Body of pancreas (tissue), 4 donors: Measurements from ENCODE around the gene SLX4IP.

ENCODE experiments used
- CTCF ChIP-seq, 7 experiments: fragments of 450-650 bp in 4 of 7; fragments of 200-600 bp in 3 of 7; sonication (generic) in 3 of 7; IDR thresholded peaks; one replicate each; pipeline ENCODE4 v1.5.1; 2016 to 2019; ENCODE audit warnings: antibody characterized with exemption in 7 of 7
- POLR2A ChIP-seq, 3 donors: fragments of 450-650 bp; IDR thresholded peaks; one replicate each; pipeline ENCODE4 v1.6.1; 2016; ENCODE audit warnings: antibody characterized with exemption in 3 of 3, mild to moderate bottlenecking in 2 of 3

GRCh38 chr20:10532361-10532760, 97.3 kb downstream of the SLX4IP start:
- no peak for TF ChIP-seq CTCF (IDR thresholded peaks at IDR 0.05)
- no peak for TF ChIP-seq POLR2A (IDR thresholded peaks at IDR 0.05)
